Neuronal stem cell (in vitro differentiated cells): Measurements from ENCODE around the gene TMEM217.

Experiments
- DNase-seq: peaks from one replicate; pipeline ENCODE4 v3.0.0-alpha.2; 2013; ENCODE audit warnings: low spot score
- H2AFZ ChIP-seq: one replicate; pipeline ENCODE4 v1.6.1; 2013; ENCODE audit warnings: mild to moderate bottlenecking, low read length, inconsistent platforms
- H2AK5ac ChIP-seq: 2 replicates; pipeline ENCODE4 v1.6.1; 2013; ENCODE audit warnings: low read depth, mild to moderate bottlenecking, inconsistent platforms, low read length, moderate library complexity, mixed read lengths
- H2BK120ac ChIP-seq: 2 replicates; pipeline ENCODE4 v1.6.1; 2013; ENCODE audit warnings: low read depth, mild to moderate bottlenecking, inconsistent platforms, low read length, moderate library complexity, mixed read lengths
- H2BK12ac ChIP-seq: one replicate; pipeline ENCODE4 v1.6.1; 2013; ENCODE audit warnings: low read length, inconsistent platforms
- H2BK15ac ChIP-seq: 2 replicates; pipeline ENCODE4 v1.6.1; 2013; ENCODE audit warnings: mild to moderate bottlenecking, low read length, inconsistent platforms, mixed read lengths
- H2BK5ac ChIP-seq: one replicate; pipeline ENCODE4 v1.6.1; 2013; ENCODE audit warnings: inconsistent platforms, mild to moderate bottlenecking, low read length, moderate library complexity
- H3K14ac ChIP-seq: one replicate; pipeline ENCODE4 v1.6.1; 2013; ENCODE audit warnings: low read length, inconsistent platforms
- H3K18ac ChIP-seq: 2 replicates; pipeline ENCODE4 v1.6.1; 2013; ENCODE audit warnings: low read length, inconsistent platforms
- H3K23ac ChIP-seq: 2 replicates; pipeline ENCODE4 v1.6.1; 2013; ENCODE audit warnings: low read depth, mild to moderate bottlenecking, mixed read lengths, low read length, inconsistent platforms; ENCODE audit not compliant: poor library complexity
- H3K27ac ChIP-seq: replicated peaks from 3 replicates; pipeline ENCODE4 v1.5.1; 2013; ENCODE audit warnings: low read length, inconsistent platforms
- H3K27me3 ChIP-seq, 3 experiments: 2 replicates each; pipeline ENCODE4 v1.6.1; 2013; ENCODE audit warnings: low read length in 3 of 3, mild to moderate bottlenecking in 2 of 3, inconsistent platforms in 1 of 3, low read depth in 1 of 3, mixed read lengths in 1 of 3, moderate library complexity in 1 of 3; ENCODE audit not compliant: control insufficient read depth in 3 of 3, insufficient read depth in 3 of 3
- H3K36me3 ChIP-seq, 2 donors: replicated peaks in 1 of 2; 2 replicates each; pipeline ENCODE4 v1.6.1; 2013; ENCODE audit warnings: low read length in 2 of 2; ENCODE audit not compliant: control insufficient read depth in 2 of 2, insufficient read depth in 2 of 2
- H3K4ac ChIP-seq: 2 replicates; pipeline ENCODE4 v1.6.1; 2013; ENCODE audit warnings: inconsistent platforms, mild to moderate bottlenecking, low read length, moderate library complexity
- H3K4me1 ChIP-seq, 2 donors: 1 replicate in 1 of 2; 2 replicates in 1 of 2; pipeline ENCODE4 v1.6.1; 2013; ENCODE audit warnings: low read length in 2 of 2, low read depth in 1 of 2; ENCODE audit not compliant: control insufficient read depth in 2 of 2, insufficient read depth in 1 of 2
- H3K4me2 ChIP-seq: one replicate; pipeline ENCODE4 v1.6.1; 2013; ENCODE audit warnings: mild to moderate bottlenecking, low read length, inconsistent platforms; ENCODE audit not compliant: insufficient read depth, poor library complexity, severe bottlenecking
- H3K4me3 ChIP-seq, 2 donors: 2 replicates each; pipeline ENCODE4 v1.5.1; 2013; ENCODE audit warnings: low read length in 2 of 2, mild to moderate bottlenecking in 2 of 2, inconsistent platforms in 1 of 2, moderate library complexity in 1 of 2
- H3K79me1 ChIP-seq: one replicate; pipeline ENCODE4 v1.6.1; 2013; ENCODE audit warnings: low read depth, mild to moderate bottlenecking, inconsistent platforms, low read length, moderate library complexity
- H3K9ac ChIP-seq: one replicate; pipeline ENCODE4 v1.6.1; 2013; ENCODE audit warnings: mild to moderate bottlenecking, low read depth, low read length, inconsistent platforms; ENCODE audit not compliant: poor library complexity
- H3K9me3 ChIP-seq, 2 donors: replicated peaks in 1 of 2; 2 replicates each; pipeline versions ENCODE3 to v1.6.1; 2013; ENCODE audit warnings: low read length in 2 of 2, mild to moderate bottlenecking in 2 of 2, inconsistent platforms in 1 of 2, low read depth in 1 of 2, mixed read lengths in 1 of 2, moderate library complexity in 1 of 2; ENCODE audit not compliant: control insufficient read depth in 2 of 2, insufficient read depth in 1 of 2
- H4K8ac ChIP-seq: one replicate; pipeline ENCODE4 v1.6.1; 2013; ENCODE audit warnings: low read depth, mild to moderate bottlenecking, inconsistent platforms, low read length, moderate library complexity
- H4K91ac ChIP-seq: one replicate; pipeline ENCODE4 v1.6.1; 2013; ENCODE audit warnings: low read length, low read depth, mild to moderate bottlenecking, inconsistent platforms; ENCODE audit not compliant: poor library complexity
- WGBS, 2 donors: extraction: QIAGEN DNeasy Blood & Tissue Kit; methylation state at CpG; one replicate each; pipeline ENCODE4 v1.1.7; 2013; ENCODE audit warnings: missing lambda C conversion rate in 2 of 2, mixed read lengths in 1 of 2; ENCODE audit not compliant: insufficient read length in 2 of 2, insufficient replicate concordance in 1 of 2; ENCODE audit errors: extremely low coverage in 2 of 2; 5-methylcytosine and 5-hydroxymethylcytosine counted together

Gene TMEM217

GRCh38 chr6:37304766-37305165 is 46.8 kb upstream of the TMEM217 start:
- H3K18ac ChIP-seq = no peak overlapping the region
- no peak overlapping the region for H3K23ac ChIP-seq
- H2AFZ ChIP-seq = no peak overlapping the region
- H3K14ac ChIP-seq = no peak overlapping the region
- no peak overlapping the region for H3K4ac ChIP-seq
- H2BK120ac ChIP-seq = no peak overlapping the region
- WGBS, 2 donors = no CpG with 5 or more reads among the region's 7 CpGs
- no peak overlapping the region for H2BK5ac ChIP-seq
- H4K91ac ChIP-seq = no peak overlapping the region
- H2AK5ac ChIP-seq = no peak overlapping the region
- no peak overlapping the region for H2BK12ac ChIP-seq
- peaks cover 4 to 11% of the 10 kb centered on the region in 2 donors for H3K4me1 ChIP-seq
- no peak overlapping the region for H3K27ac ChIP-seq
- no peaks in the 10 kb centered on the region for H3K79me1 ChIP-seq
- H3K36me3 ChIP-seq = peaks cover 5 to 47% of the 10 kb centered on the region in 2 donors
- peaks cover 0 to 2% of the 10 kb centered on the region in 2 donors for H3K9me3 ChIP-seq
- no peak overlapping the region for H2BK15ac ChIP-seq
- H3K27me3 ChIP-seq = no peaks in the 10 kb centered on the region
- no peak overlapping the region for H3K4me3 ChIP-seq
- no peak overlapping the region for H4K8ac ChIP-seq
- no peak overlapping the region for H3K9ac ChIP-seq
- H3K4me2 ChIP-seq = no peak overlapping the region
- DNase-seq = no peak

DNA sequence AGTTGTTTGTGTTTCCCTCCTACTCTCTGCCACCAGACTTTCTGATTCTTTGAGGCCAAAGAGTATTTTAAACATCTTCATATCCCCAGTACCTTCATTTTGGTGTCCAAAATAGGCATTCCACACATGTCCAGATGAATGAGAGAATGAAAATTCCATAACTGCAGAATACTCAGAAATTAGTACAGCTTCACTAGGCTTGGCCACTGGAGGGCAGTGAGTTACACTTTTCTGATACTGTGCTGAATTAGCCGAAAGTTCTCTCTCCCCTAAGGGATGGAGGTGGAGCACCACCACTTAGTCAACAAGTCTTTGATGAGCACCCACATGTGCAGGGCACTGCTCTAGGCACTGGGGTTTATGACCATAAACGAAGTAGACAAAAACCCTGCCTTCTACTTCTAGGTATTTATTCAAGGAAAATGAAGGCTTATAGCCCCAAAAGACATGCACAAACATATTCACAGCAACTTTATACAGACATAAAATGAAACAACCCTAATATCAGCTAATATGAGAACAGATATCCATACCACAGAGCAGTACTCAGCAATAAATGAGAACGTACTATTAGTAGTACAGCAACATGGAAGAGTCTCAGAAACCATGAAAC is 46.1 kb upstream of the TMEM217 start:
- H3K23ac ChIP-seq = no peak overlapping the region
- no peak overlapping the region for H2BK12ac ChIP-seq
- H3K27me3 ChIP-seq = no peaks in the 10 kb centered on the region
- H4K8ac ChIP-seq = no peak overlapping the region
- no peak overlapping the region for H3K14ac ChIP-seq
- no peak overlapping the region for H3K4me3 ChIP-seq
- H4K91ac ChIP-seq = no peak overlapping the region
- no peak overlapping the region for H3K9ac ChIP-seq
- DNase-seq = no peak
- H2BK5ac ChIP-seq = no peak overlapping the region
- no CpG with 5 or more reads among the region's 3 CpGs for WGBS, 2 donors
- H2AK5ac ChIP-seq = no peak overlapping the region
- no peaks in the 10 kb centered on the region for H3K79me1 ChIP-seq
- H2BK120ac ChIP-seq = no peak overlapping the region
- peaks cover 0 to 2% of the 10 kb centered on the region in 2 donors for H3K9me3 ChIP-seq
- H3K18ac ChIP-seq = no peak overlapping the region
- H3K36me3 ChIP-seq = peaks cover 5 to 52% of the 10 kb centered on the region in 2 donors
- H3K27ac ChIP-seq = no peak overlapping the region
- peaks cover 4 to 7% of the 10 kb centered on the region in 2 donors for H3K4me1 ChIP-seq
- no peak overlapping the region for H3K4ac ChIP-seq
- H2AFZ ChIP-seq = no peak overlapping the region
- H2BK15ac ChIP-seq = no peak overlapping the region
- H3K4me2 ChIP-seq = no peak overlapping the region

- no peak overlapping the region for H3K4me3 ChIP-seq
- H3K27me3 ChIP-seq = no peaks in the 10 kb centered on the region
- no CpG with 5 or more reads among the region's 6 CpGs for WGBS, 2 donors
- no peaks in the 10 kb centered on the region for H3K79me1 ChIP-seq
- no peak overlapping the region for H3K4ac ChIP-seq
- H2BK12ac ChIP-seq = no peak overlapping the region
- no peak overlapping the region for H3K4me2 ChIP-seq
- H4K8ac ChIP-seq = no peak overlapping the region
- H2BK120ac ChIP-seq = no peak overlapping the region
- peaks cover 5 to 52% of the 10 kb centered on the region in 2 donors for H3K36me3 ChIP-seq
- no peak overlapping the region for H2AFZ ChIP-seq
- no peak overlapping the region for H4K91ac ChIP-seq
- H3K9me3 ChIP-seq = peaks cover 0 to 2% of the 10 kb centered on the region in 2 donors
- H3K9ac ChIP-seq = no peak overlapping the region
- no peak overlapping the region for H3K18ac ChIP-seq
- H3K4me1 ChIP-seq = peaks cover 1 to 2% of the 10 kb centered on the region in 2 donors
- no peak overlapping the region for H2BK5ac ChIP-seq
- no peak overlapping the region for H2AK5ac ChIP-seq
- no peak overlapping the region for H3K23ac ChIP-seq
- no peak overlapping the region for H3K27ac ChIP-seq
- DNase-seq = no peak
- no peak overlapping the region for H3K14ac ChIP-seq
- H2BK15ac ChIP-seq = no peak overlapping the region
Measured at GRCh38 chr6:37303091-37303660, 45.2 kb upstream of the TMEM217 start.

DNA sequence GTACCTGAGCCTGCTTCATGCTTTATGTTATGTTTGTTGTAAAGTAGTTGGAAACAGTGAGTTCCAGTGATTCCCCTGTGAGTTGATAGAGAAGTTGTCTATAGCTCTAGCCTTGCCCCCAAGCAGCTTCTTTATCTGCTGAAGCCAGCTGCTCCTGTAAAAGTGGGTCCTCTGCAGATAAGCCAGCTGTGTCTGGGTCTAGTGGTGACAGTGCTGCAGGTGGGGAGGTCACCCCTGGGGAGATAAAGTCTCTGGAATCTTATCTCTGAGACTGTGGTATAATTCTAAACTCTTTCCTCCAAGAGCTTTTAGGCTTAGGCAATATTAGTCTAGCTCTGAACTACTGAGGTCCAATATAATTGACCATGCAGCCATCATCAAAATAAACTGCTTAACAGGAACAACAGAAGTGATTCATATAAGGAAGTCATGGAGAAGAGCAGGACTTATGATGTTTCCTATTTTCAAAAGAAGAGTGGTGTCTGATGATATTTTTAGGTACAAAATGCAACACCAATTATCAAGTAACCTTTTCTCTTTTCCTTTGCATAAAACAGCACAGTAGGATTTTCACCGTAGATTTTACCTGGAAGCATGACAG is 44.2 kb upstream of the TMEM217 start:
- no peak overlapping the region for H4K91ac ChIP-seq
- H2BK120ac ChIP-seq = no peak overlapping the region
- no peak overlapping the region for H3K27ac ChIP-seq
- no peak overlapping the region for H2AFZ ChIP-seq
- H3K4me3 ChIP-seq = no peak overlapping the region
- no peak overlapping the region for H3K4ac ChIP-seq
- no peaks in the 10 kb centered on the region for H3K27me3 ChIP-seq
- no CpG with 5 or more reads among the region's 1 CpG for WGBS, 2 donors
- no peak overlapping the region for H2AK5ac ChIP-seq
- no peaks in the 10 kb centered on the region for H3K79me1 ChIP-seq
- H2BK15ac ChIP-seq = no peak overlapping the region
- H3K9ac ChIP-seq = no peak overlapping the region
- no peaks in the 10 kb centered on the region for H3K4me1 ChIP-seq
- no peak overlapping the region for H4K8ac ChIP-seq
- peaks cover 0 to 2% of the 10 kb centered on the region in 2 donors for H3K9me3 ChIP-seq
- no peak overlapping the region for H3K4me2 ChIP-seq
- DNase-seq = no peak
- no peak overlapping the region for H3K18ac ChIP-seq
- no peak overlapping the region for H2BK5ac ChIP-seq
- H3K23ac ChIP-seq = no peak overlapping the region
- H3K36me3 ChIP-seq = peaks cover 5 to 56% of the 10 kb centered on the region in 2 donors
- H2BK12ac ChIP-seq = no peak overlapping the region
- no peak overlapping the region for H3K14ac ChIP-seq
